ENCODE results near the gene ZMYND19. TPM values are rescaled to one million over a fixed set of nuclear protein-coding genes. Genes with fewer than 3 reads are reported as not detected.

ZMYND19 gene
- total RNA-seq, 2 experiments from 2014 or later: 50.9 to 52.5 TPM

GRCh38 chr9:137612741-137613142 lies 22.4 kb upstream of the ZMYND19 start:
- CTCF ChIA-PET: no interaction called here
- no peaks in the 10 kb centered on the region for H3K27me3 Mint-ChIP-seq (ENCODE audit: low read depth)
- no peak overlapping the region for H3K4me3 Mint-ChIP-seq
- no peaks in the 10 kb centered on the region for H3K9me3 Mint-ChIP-seq
- intact Hi-C loops (cut with micrococcal nuclease): no loop called here
- H3K4me1 Mint-ChIP-seq (ENCODE audit: low read depth): peaks cover 21% of the 10 kb centered on the region
- H3K27ac Mint-ChIP-seq: no peak overlapping the region
- no peak for DNase-seq
- H3K36me3 Mint-ChIP-seq (ENCODE audit: low read depth): peaks cover 12% of the 10 kb centered on the region

- CTCF ChIA-PET: no interaction called here
- intact Hi-C loops (cut with micrococcal nuclease): no loop called here
- peak; percentile 63 for DNase-seq
- Mint-ChIP-seq H3K4me1 (ENCODE audit: low read depth) (peaks cover 20% of the 10 kb centered on the region), H3K36me3 (ENCODE audit: low read depth) (peaks cover 5% of the 10 kb centered on the region), H3K4me3 (no peak overlapping the region), H3K9me3 (no peaks in the 10 kb centered on the region), H3K27me3 (ENCODE audit: low read depth) (no peaks in the 10 kb centered on the region), H3K27ac (peak overlapping the region; percentile 30)
Observed at GRCh38 chr9:137611623-137612609, 21.6 kb upstream of the ZMYND19 start.

GRCh38 chr9:137610944-137611343 lies 20.6 kb upstream of the ZMYND19 start:
- H3K36me3 Mint-ChIP-seq (ENCODE audit: low read depth): peaks cover 5% of the 10 kb centered on the region
- intact Hi-C loops (cut with micrococcal nuclease): no loop called here
- no peak overlapping the region for H3K4me3 Mint-ChIP-seq

GRCh38 chr9:137607141-137607857 lies 17.0 kb upstream of the ZMYND19 start:
- DNase-seq: peak; percentile 14
- peaks cover 23% of the 10 kb centered on the region for H3K4me1 Mint-ChIP-seq (ENCODE audit: low read depth)
- intact Hi-C loops (cut with micrococcal nuclease): no loop called here
- H3K27me3 Mint-ChIP-seq (ENCODE audit: low read depth): no peaks in the 10 kb centered on the region
- no peaks in the 10 kb centered on the region for H3K36me3 Mint-ChIP-seq (ENCODE audit: low read depth)
- no peaks in the 10 kb centered on the region for H3K9me3 Mint-ChIP-seq
- CTCF ChIA-PET: no interaction called here
- peak overlapping the region; percentile 75 for H3K4me3 Mint-ChIP-seq
- no peak overlapping the region for H3K27ac Mint-ChIP-seq

More at GRCh38 chr9:137610944-137611343, 20.6 kb upstream of the ZMYND19 start:
- H3K9me3 Mint-ChIP-seq: no peaks in the 10 kb centered on the region
- no peak for DNase-seq
- H3K27me3 Mint-ChIP-seq (ENCODE audit: low read depth): no peaks in the 10 kb centered on the region
- peak overlapping the region; percentile 28 for H3K27ac Mint-ChIP-seq
- CTCF ChIA-PET: no interaction called here
- H3K4me1 Mint-ChIP-seq (ENCODE audit: low read depth): peaks cover 25% of the 10 kb centered on the region

GRCh38 chr9:137606734-137607138 lies 16.4 kb upstream of the ZMYND19 start:
- no peaks in the 10 kb centered on the region for H3K27me3 Mint-ChIP-seq (ENCODE audit: low read depth)
- no peak for DNase-seq
- intact Hi-C loops (cut with micrococcal nuclease): no loop called here
- CTCF ChIA-PET: no interaction called here
- H3K27ac Mint-ChIP-seq: no peak overlapping the region
- peaks cover 20% of the 10 kb centered on the region for H3K4me1 Mint-ChIP-seq (ENCODE audit: low read depth)
- H3K4me3 Mint-ChIP-seq: peak overlapping the region; percentile 75
- no peaks in the 10 kb centered on the region for H3K36me3 Mint-ChIP-seq (ENCODE audit: low read depth)
- no peaks in the 10 kb centered on the region for H3K9me3 Mint-ChIP-seq

GRCh38 chr9:137606005-137606621 lies 15.8 kb upstream of the ZMYND19 start:
- H3K4me1 Mint-ChIP-seq (ENCODE audit: low read depth): peaks cover 13% of the 10 kb centered on the region
- peak; percentile 15 for DNase-seq
- intact Hi-C loops (cut with micrococcal nuclease): no loop called here
- CTCF ChIA-PET: no interaction called here
- H3K9me3 Mint-ChIP-seq: no peaks in the 10 kb centered on the region
- H3K4me3 Mint-ChIP-seq: peak overlapping the region; percentile 75
- no peak overlapping the region for H3K27ac Mint-ChIP-seq
- H3K27me3 Mint-ChIP-seq (ENCODE audit: low read depth): no peaks in the 10 kb centered on the region
- H3K36me3 Mint-ChIP-seq (ENCODE audit: low read depth): no peaks in the 10 kb centered on the region

GRCh38 chr9:137605121-137606004 lies 15.1 kb upstream of the ZMYND19 start, which contains the start of gene ARRDC1:
TSS of gene ARRDC1 (plus strand) at chr9:137605686. CDS start at chr9:137605718, 32 bp downstream.
- CTCF ChIA-PET: no interaction called here

GRCh38 chr9:137604345-137605086 lies 14.2 kb upstream of the ZMYND19 start:
- Mint-ChIP-seq H3K27me3 (ENCODE audit: low read depth) (no peaks in the 10 kb centered on the region), H3K4me1 (ENCODE audit: low read depth) (peaks cover 13% of the 10 kb centered on the region), H3K9me3 (no peaks in the 10 kb centered on the region), H3K36me3 (ENCODE audit: low read depth) (no peaks in the 10 kb centered on the region), H3K4me3 (peak overlapping the region; percentile 47), H3K27ac (no peak overlapping the region)
- CTCF ChIA-PET: no interaction called here
- intact Hi-C loops (cut with micrococcal nuclease): loop anchor here (1.0 kb wide), 5 partner anchors 14 to 150 kb away; partner anchors contain the start of genes MRPL41 and ZMYND19
- no peak for DNase-seq

More at GRCh38 chr9:137605121-137606004, 15.1 kb upstream of the ZMYND19 start, which contains the start of gene ARRDC1:
- no peaks in the 10 kb centered on the region for H3K9me3 Mint-ChIP-seq
- no peaks in the 10 kb centered on the region for H3K27me3 Mint-ChIP-seq (ENCODE audit: low read depth)
- H3K4me1 Mint-ChIP-seq (ENCODE audit: low read depth): peaks cover 13% of the 10 kb centered on the region
- no peak within 1 kb of the TSS for H3K27ac Mint-ChIP-seq
- no peaks in the 10 kb centered on the region for H3K36me3 Mint-ChIP-seq (ENCODE audit: low read depth)
- peak; percentile 93 for DNase-seq
- peak within 1 kb of the TSS; percentile 75 for H3K4me3 Mint-ChIP-seq
- intact Hi-C loops (cut with micrococcal nuclease): loop anchor here (1.0 kb wide), 5 partner anchors 13 to 151 kb away; partner anchors contain the start of genes MRPL41 and ZMYND19

GRCh38 chr9:137603879-137604278 lies 13.6 kb upstream of the ZMYND19 start:
- CTCF ChIA-PET: no interaction called here
- Mint-ChIP-seq H3K27ac (no peak overlapping the region), H3K27me3 (ENCODE audit: low read depth) (no peaks in the 10 kb centered on the region), H3K36me3 (ENCODE audit: low read depth) (no peaks in the 10 kb centered on the region), H3K9me3 (no peaks in the 10 kb centered on the region), H3K4me1 (ENCODE audit: low read depth) (peaks cover 13% of the 10 kb centered on the region), H3K4me3 (peak overlapping the region; percentile 47)
- no peak for DNase-seq
- intact Hi-C loops (cut with micrococcal nuclease): no loop called here

- H3K36me3 Mint-ChIP-seq (ENCODE audit: low read depth): no peaks in the 10 kb centered on the region
- DNase-seq: no peak
- CTCF ChIA-PET: no interaction called here
- H3K9me3 Mint-ChIP-seq: no peaks in the 10 kb centered on the region
- no peak overlapping the region for H3K4me3 Mint-ChIP-seq
- intact Hi-C loops (cut with micrococcal nuclease): no loop called here
- peaks cover 12% of the 10 kb centered on the region for H3K4me1 Mint-ChIP-seq (ENCODE audit: low read depth)
- H3K27ac Mint-ChIP-seq: no peak overlapping the region
- no peaks in the 10 kb centered on the region for H3K27me3 Mint-ChIP-seq (ENCODE audit: low read depth)
Observed at GRCh38 chr9:137602661-137603060, 12.3 kb upstream of the ZMYND19 start.

GRCh38 chr9:137598943-137599342 lies 8.6 kb upstream of the ZMYND19 start:
- intact Hi-C loops (cut with micrococcal nuclease): no loop called here
- Mint-ChIP-seq H3K9me3 (no peaks in the 10 kb centered on the region), H3K27me3 (ENCODE audit: low read depth) (no peaks in the 10 kb centered on the region), H3K4me1 (ENCODE audit: low read depth) (no peaks in the 10 kb centered on the region), H3K27ac (no peak overlapping the region), H3K36me3 (ENCODE audit: low read depth) (no peaks in the 10 kb centered on the region), H3K4me3 (no peak overlapping the region)
- CTCF ChIA-PET: no interaction called here
- DNase-seq: no peak
